Muscle of arm (tissue), 12 donors: ENCODE data around the gene FOXF1. TPM values are rescaled to one million over a fixed set of nuclear protein-coding genes. Genes with fewer than 3 reads are reported as not detected.

ENCODE experiments used
- DNase-seq: peaks from one replicate; pipeline ENCODE4 v3.0.0-alpha.2; 2013
- polyA plus RNA-seq, 12 donors: library from polyadenylated mRNA; unstranded; fragments of 120-200 nt; gene quantifications; one replicate each; pipeline ENCODE4 v1.2.1, GENCODE V29; 2013; ENCODE audit not compliant: insufficient read length in 12 of 12

The FOXF1 gene
- polyA plus RNA-seq, 12 donors, result 0.05 to 5.9 (median 0.07) TPM; not detected in 6

DNA sequence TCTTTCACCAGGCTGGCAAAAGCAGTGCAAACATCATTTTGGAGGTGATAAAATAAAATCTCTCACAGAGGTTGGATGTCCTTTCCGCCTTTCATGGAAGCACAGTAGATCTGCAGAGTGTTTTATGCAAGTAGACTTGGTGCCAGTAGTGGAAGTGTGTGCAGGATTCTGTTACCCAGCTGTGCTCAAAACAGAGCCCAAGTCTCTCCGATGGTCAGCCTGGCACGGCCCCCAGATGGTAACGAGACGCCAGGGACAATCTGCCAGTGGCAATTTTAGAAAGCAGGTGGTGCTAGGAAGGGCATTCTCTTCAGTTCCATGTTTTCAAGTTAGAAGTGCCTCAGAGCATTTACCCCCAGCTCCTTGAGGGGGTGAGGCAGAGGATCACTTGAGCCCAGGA is 46.2 kb downstream of the FOXF1 start:
- DNase-seq, result no peak

GRCh38 chr16:86557587-86557986 is 47.3 kb downstream of the FOXF1 start:
- DNase-seq, result no peak

DNA sequence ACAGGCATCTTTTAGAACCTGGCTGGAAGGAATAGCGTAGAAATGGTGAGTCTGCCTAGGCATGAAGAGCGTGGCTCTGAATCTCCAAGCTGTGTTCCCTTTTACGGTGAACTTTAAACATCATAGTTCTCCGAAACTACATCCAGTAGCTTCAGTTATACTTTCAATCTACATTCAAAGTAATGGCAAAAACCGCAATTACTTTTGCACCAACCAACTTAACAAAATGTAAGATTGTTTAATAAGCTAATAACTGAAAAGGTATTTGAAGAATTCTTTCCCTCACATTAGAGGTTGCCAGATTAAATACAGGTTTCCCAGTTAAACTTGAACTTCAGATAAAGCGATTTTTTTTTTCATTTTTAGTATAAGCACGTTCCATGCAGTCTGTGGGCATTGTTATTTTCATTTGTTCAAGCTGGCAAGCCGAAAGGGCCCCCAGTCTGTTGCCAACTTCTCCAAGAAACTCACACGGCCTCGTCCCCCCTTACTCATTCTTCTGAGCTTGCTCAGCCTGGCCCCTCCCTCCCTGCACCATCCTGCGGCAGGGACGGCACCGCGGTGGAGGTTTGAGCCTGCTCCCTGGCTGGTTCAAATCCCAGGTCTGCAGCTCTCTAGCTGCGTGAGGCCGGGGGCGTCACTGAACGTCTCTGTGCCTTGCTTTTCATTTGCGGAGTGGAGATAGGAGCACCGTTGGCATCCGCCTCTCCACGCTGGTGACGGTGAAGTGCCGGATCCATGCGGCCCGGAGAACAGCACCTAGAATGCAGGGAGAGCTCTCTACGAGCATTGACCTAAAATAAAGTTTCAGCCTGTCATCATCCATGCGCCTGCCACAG is 48.2 kb downstream of the FOXF1 start:
- DNase-seq, result no peak

GRCh38 chr16:86559802-86560305 is 49.5 kb downstream of the FOXF1 start:
- DNase-seq, result no peak

GRCh38 chr16:86562356-86562755 is 52.0 kb downstream of the FOXF1 start:
- DNase-seq, result no peak

DNA sequence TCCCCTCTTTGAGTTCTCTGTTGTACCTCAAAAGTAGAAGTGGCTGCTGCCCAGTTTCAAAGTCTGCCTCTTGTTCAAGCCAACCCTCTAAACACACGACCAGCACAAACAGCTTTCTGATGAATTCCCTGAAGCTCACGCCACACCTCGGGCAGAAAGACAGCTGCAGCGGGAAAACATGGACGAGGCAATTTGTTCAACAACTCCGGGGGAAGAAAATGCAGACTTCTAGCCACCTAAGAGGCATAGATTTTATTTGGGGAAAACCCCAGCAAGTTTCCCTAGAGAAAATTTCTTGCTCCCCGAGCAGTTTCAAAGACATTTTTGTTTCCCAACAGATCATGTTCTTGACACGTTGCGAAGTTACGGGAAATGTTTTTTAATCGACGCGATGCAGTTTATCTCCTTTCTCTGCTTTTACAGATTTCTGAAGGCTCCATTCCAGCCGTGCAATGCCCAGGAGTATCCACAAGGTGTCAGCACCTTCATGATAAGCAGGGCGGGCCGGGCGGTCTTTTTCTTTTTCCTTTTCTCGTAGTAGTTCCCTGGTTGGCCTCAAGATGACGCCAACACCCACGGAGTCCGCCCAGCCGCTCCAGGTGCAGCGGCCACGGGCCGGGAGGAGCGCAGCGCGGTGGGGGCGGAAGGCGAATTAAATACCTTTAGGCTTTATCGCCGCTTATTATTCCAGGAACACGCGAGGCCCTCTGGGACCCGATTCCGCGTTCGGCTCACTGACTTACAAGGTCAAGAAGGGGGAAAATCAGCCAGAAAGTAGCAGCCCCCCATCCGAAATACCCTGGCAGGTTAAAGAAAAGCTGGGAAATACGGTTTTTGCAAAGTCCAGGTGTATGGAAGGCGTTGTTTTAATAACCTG is 53.4 kb downstream of the FOXF1 start:
- peak; percentile 92 for DNase-seq

Other genes starting within 250 kb of the FOXF1 start
- gene MTHFSD, start 44.7 kb downstream of the FOXF1 start, polyA plus RNA-seq, result 10 to 100 TPM in 10 of 12 donors, not detected in 2; 11.1 to 21.2 (median 13.1) TPM
- gene FOXC2, start 56.3 kb downstream of the FOXF1 start, polyA plus RNA-seq, result 1 to 10 TPM in 5 of 12 donors, under 1 TPM in 5, not detected in 2; 0.50 to 4.1 (median 0.98) TPM
- gene FOXL1, start 68.0 kb downstream of the FOXF1 start, polyA plus RNA-seq, result 10 to 100 TPM in 1 of 12 donors, 1 to 10 TPM in 1, under 1 TPM in 9, not detected in 1; 0.22 to 10.9 (median 0.33) TPM